ENCODE measurements around the gene NFKBIL1.
A peak's percentile ranks its signal among the peaks of the same experiment; 100 is the strongest.
"Not testable (repeated sequence)": the region's sequence is repeated elsewhere in the genome, so short reads cannot be mapped to it uniquely, and the experiment has no call there.

The NFKBIL1 gene

DNA sequence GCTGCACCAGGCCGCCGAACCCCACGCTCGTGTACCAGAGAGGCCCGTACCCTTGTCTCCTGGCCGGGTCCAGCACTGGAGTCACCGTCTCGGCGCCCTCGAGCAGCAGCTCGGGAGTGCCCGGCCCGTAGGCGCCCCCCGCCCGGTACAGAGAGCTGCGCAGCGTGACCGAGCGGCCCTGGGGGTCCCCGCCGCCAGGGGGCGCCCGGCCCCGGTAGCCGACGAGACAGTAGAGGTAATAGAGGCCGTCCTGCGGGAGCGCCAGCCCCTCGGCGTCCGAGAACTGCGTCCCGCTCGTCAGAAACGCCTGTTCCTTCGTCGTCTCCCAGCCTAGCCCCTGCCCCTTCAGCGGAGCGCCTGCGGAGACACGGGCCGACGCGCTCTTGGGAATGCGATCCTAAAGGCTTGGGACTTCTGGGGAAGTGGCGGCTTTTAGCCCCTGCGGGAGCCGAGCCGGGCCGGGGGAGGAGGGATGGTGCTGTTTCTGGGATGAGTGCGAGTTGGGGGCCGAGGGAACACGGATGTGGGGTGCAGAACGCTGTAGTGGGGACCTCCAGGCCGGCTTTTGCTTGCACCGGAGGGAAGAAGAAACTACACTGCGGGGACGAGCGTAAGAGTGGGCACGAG, 33.5 kb downstream of the NFKBIL1 start:
- peak; percentile 69 to 79 for DNase-seq (ENCODE audit: low read depth in 2 of 2)

DNA sequence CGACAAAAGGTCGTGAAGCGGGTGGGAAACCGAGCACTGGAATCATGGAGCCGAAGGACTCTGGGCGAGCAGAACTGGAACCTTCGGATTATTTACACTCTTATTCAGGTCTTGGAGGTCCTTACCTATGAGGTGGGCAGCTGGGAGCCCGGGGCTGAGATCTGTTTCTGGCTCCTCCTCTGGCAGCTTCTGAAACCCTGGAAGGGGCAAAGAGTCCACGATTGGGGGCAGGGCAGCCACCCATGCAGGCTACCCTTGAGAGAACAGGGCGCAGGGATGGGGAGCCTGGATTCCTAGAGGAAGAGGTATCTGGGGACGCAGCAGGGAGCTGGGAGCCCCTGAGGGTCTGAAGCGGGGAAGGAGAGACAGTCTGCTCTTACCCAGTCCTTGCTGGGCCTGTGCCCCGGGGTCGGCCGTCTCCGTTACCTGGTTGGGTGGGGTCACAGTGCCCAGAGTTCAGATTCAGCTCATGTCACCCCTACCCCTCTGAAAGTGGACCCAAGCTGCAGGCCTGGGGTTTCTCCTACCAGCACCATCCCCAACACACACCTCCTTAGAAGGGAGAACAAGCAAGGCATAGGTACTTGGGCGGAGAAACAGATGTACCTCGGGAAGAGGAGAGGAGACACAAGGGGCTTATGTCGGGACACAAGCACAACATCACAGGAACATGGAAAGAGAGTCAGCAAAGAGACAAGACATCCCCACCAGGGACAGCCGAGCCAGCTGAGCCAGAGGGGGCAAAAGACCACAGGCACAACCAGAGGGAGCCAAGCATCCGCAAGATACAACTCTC, 34.2 kb downstream of the NFKBIL1 start:
- DNase-seq (ENCODE audit: low read depth in 2 of 2): no peak

DNA sequence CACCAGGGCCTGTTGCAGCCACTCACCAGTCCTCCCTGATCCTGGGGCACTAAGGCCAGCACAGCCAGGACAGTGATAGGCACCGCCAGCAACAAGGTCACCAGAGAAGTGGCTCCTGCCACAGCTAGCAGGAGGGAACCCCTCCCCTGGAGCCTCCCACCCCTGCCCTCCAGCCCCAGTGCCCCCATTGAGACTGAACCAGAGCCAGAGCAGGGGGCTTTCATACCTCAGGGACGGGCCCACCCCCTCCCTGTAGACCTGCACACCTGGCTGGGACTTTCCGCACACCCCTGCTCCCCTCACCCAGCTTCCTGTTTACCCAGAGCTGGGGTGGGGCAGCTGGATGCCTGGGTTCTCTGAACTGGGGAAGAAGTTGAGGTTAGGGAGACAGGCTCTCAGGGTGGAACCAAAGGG, 34.8 kb downstream of the NFKBIL1 start, which contains the start of gene LTB:
LTB (minus strand) TSS at position 195 of the 414 bp plus-strand sequence; CDS start at position 188, 7 bp downstream.
- no peak for DNase-seq (ENCODE audit: low read depth in 2 of 2)

DNA sequence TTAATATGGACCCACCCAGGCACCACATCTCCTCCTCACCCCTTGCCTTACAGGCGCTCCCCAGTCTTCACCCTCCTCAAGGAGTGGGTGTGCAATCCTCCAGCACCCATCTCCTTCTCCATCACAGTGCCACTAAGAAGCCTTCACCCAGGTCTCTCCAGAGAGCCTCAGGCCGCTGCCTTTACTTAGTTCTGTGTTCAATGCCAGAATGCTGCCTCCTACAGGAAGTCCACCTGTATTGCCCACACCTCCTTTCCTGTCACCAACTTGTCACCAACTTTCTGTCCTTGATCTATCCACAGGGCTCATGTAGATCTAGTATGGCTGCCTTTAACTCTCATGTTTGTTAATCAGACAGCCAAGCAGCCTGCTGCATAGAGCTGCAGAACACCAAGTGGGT, 38.1 kb downstream of the NFKBIL1 start:
- DNase-seq (ENCODE audit: low read depth in 2 of 2): no peak

DNA sequence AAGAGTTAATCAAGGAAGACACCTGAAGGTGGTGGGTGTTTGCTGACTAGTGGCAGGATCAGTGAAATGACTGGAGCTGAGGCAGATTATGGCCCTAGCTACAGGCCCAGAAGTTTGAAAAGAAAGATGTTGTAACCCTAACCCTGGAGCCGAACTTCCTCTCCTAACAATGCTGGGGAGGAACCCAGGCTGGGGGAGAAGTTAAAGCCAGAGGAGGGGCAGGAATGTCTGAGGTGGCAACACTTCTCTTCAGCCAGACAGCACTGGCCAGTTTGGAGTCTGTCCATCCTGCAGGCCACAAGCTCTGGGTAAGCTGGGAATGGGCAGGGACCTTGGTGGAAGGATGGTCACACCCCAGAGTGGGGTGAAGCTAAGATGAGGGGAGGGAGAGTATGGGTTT, 38.6 kb downstream of the NFKBIL1 start, which contains the start of gene LST1:
LST1 (plus strand) TSS at position 270 of the 400 bp plus-strand sequence. CDS start 1,023 bp downstream, outside the sequence.
- DNase-seq (ENCODE audit: low read depth in 2 of 2): no peak

DNA sequence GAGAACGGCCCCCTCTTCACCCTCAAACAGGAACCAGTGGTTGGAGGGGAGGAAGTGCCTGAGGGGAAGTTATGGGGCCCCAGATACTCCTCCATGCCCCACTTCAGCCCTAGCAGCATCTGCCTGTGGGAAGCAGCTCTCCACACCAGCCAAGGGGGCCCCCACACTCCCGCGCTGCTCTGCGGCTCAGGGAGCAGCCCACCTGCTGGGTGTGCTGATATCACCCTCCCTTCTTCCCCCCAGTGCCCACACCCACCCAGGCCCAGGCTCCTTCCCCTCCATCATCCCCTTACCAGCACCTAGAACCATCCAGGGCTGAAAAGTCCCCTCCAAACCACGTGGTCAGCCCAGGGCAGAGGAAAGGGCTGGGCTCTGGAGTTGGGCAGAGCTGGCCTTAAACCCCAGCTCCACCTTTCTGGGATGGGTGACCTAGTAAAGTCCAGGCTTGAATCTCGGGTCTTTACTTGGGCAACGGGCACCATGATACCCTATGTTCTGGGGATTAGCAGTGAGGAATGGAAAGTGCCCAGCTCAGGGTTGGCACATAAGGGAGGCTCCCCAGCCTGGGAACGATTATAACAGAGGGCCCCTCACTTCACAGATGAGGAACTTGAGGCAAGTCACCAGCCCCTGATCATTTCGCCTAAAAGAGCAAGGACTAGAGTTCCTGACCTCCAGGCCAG, 39.3 kb downstream of the NFKBIL1 start:
- no peak for DNase-seq (ENCODE audit: low read depth in 2 of 2)

DNA sequence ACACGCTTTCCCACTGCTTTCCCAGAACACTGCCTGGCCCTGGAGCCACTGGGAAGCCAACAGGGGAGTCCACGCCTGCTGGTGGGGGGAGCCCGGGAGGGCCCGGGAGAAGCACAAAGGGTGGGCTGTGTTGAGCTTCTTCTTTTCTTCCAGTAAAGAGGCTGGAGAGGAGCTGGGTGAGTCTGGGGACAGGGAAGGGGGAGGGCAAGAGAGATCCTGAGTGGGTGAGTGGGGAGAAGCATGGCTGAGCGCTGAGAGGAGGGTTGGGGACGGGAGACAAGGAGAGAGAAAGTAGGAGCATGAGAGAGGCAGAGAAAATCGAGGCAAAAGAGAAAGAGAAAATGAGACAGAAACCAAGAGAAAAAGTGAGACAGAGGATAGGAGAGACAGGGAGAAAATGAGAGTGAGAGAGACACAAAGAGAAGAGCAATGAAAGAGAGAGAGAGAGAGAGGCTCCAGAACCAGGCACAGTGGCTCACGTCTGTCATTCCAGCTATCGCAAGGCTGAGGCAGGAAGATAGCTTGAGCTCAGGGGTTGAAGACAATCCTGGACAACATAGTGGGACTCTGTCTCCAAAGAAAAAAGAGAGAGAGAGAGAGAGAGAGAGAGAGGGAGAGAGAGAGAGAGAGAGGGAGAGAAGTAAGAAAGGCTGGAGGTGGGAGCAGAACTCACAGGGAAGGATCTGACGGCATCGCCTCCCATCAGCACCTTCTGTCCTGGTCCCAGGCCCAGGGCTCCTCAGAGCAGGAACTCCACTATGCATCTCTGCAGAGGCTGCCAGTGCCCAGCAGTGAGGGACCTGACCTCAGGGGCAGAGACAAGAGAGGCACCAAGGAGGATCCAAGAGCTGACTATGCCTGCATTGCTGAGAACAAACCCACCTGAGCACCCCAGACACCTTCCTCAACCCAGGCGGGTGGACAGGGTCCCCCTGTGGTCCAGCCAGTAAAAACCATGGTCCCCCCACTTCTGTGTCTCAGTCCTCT, 40.7 kb downstream of the NFKBIL1 start:
- DNase-seq (ENCODE audit: low read depth in 2 of 2): no peak

DNA sequence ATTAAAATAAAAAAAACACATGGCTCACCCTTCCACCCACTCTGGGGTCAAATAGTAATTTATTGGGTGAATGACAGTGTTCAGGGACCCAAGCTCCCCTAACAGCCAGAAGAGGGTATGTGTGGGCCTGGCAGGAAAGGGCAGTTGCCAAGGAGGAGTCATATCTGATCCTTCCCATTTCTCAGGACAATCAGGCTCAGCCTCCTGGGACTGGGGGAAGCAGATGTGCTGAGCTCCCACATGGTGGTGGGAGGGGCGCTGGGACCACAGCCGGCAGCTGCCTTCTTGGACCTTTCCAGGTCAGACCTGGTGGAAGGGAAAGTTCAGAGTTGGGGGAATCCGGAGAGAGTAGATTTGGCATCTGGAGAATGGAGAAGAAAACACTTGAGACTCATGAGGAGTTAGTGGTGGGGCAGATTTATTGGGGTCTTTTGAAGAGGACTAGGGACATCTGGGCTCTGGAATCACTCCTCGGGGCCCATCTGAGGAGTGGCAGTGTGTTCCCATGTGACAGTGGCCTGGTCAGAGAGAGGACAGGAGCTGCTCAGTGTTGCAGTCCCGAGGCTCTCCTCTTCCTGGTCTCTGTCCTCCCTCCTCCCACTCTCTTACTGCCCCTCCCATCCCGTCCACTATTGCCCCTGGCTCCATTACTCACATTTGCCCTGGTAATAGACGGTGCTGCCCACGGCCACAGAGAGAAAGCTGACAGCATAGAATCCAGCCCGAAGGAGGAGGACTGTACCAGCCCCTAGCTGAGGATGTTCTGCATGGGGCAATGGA, 41.7 kb downstream of the NFKBIL1 start:
- DNase-seq (ENCODE audit: low read depth in 2 of 2): no peak

DNA sequence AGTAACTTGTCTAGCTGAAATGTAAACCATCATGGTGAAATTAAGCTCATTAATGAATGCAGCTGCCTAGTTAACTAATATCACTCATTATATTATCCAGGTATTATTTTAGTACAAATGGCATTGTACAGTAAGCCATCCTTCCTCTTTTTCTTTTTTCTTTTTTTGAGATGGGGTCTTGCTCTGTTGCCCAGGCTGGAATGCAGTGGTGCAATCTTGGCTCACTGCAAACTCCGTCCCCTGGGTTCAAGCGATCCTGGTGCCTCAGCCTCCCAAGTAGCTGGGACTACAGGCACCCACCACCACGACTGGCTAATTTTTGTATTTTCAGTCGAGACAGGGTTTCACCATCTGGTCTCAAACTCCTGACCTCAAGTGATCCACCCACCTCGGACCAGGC, 43.3 kb downstream of the NFKBIL1 start:
- not testable (repeated sequence) for DNase-seq (ENCODE audit: low read depth in 2 of 2)

DNA sequence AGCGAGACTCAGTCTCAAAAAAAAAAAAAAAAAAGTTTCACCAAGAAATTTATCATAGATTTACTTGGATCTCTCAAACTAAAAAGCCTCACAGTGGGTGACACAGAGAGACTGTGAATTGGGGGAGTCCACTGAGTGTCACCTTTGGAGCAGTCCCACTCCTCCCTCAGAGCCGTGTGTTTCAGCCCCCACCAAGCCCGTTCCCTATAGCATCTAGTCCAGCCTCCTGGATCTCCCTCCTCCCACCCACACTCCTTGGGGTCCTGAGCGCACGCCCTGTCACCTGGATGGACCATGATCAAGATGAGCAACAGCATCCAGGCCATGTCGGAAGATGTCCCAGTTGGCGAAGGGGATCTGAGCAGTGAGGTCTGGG, 45.0 kb downstream of the NFKBIL1 start:
- DNase-seq (ENCODE audit: low read depth in 2 of 2): no peak

DNA sequence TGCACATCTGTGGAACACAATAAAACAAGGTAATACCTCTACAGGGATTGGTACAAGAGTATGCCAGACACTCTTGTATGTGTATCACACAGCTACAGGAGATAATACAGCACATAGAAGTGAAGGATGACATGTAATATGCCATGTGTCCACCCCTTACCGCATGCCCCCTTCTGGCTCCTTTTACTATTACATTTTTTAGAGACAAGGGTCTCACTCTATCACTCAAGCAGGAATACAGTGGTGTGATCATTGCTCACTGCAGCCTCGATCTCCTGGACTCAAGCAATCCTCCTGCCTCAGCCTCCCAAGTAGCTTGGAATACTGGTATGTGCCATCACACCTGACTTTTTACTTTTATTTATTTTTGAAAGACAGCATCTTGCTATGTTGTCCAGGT, 49.6 kb downstream of the NFKBIL1 start:
- DNase-seq (ENCODE audit: low read depth in 2 of 2): no peak

DNA sequence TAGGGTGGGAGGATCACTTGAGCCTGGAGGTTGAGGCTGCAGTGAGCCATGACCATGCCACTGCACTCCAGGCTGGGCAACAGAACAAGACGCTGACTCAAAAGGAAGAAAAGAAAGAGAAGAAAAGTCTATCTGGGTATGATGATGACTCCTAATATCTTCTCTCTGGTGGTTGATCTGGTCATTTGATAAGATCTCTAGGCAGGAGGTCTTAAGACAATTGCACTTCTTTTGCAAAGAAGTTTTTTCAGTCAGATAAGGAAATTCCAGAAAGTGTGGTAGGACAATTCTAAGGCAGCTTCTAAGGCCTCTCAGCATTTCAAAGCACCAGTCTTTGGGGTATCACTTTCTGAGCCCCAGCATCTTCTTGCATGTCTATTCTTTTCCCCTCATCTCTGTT, 59.9 kb downstream of the NFKBIL1 start:
- DNase-seq (ENCODE audit: low read depth in 2 of 2): no peak

Measured in stimulated activated CD8-positive, alpha-beta memory T cell treated with anti-CD3 and anti-CD28 coated beads, Interleukin-15, amount 100 ng/mL, for 4 hours (primary cell).